NCI-H2081 treated with DMSO at 0.1 percent for 48 hours (cell line): Measurements from ENCODE around the gene CALHM3.
"Not testable (repeated sequence)": the region's sequence is repeated elsewhere in the genome, so short reads cannot be mapped to it uniquely, and the experiment has no call there.

Experiments
- DNase-seq: peaks from one replicate; lab custom pipeline; 2025; lab: John Stamatoyannopoulos, UW

CALHM3 gene, protein sequence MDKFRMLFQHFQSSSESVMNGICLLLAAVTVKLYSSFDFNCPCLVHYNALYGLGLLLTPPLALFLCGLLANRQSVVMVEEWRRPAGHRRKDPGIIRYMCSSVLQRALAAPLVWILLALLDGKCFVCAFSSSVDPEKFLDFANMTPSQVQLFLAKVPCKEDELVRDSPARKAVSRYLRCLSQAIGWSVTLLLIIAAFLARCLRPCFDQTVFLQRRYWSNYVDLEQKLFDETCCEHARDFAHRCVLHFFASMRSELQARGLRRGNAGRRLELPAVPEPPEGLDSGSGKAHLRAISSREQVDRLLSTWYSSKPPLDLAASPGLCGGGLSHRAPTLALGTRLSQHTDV

DNA sequence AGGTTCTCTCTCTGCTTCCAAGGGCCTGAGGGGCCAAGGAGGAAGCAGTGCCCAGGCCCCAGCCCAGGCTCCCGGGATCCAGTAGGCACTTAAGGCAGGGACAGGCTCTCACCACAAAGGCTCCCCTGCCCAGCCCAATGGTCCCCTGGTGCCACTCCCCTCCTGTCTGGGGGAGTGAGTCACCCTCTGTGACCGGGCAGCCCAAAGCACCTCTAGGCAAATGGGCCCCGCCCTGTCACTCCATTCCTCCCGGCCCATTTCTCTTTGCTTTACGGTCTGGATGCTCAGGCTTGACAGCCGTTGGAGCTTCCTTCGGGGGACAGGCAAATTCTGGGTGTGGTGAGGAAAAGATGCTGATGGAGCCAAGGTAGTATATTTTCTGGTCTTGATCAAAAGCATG is at the start of gene CALHM3:
CALHM3 (minus strand) TSS at position 106 of the 400 bp plus-strand sequence. CDS start 208 bp downstream, outside the sequence.
- DNase-seq, result no peak

DNA sequence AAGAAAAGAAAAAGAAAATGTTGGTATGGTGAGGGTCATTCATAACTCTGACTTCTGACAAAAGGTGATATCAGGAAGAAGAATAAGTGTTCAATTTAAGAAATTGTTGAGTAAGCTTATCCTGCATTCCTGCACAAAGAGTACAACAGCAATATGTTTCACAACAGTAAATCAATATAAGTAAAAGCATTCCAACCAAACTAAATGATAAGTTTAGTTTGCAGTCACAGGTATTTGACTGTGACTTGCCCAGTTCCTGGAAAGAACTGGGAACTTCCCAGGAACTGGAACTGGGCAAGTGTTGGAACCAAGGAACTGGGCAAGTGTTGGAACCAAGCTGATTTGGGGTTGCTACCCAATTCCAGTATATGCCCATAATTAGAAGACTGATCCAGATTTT is 49.5 kb upstream of the CALHM3 start:
- no peak for DNase-seq

DNA sequence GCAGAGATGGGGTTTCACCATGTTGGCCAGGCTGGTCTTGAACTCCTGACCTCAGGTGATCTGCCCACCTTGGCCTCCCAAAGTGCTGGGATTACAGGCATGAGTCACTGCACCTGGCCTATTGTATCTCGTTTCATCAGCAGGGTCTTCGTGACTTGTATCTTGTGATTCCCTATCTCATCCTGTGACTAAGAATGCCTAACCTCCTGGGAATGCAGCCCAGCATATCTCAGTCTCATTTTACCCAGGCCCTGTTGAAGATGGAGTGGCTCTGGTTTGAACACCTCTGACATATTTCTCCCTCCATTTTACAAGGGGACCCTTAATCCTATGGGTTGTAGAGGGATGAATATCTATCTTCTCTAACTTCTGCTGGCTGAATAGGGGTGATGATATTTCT is 48.4 kb upstream of the CALHM3 start:
- DNase-seq, result not testable (repeated sequence)

DNA sequence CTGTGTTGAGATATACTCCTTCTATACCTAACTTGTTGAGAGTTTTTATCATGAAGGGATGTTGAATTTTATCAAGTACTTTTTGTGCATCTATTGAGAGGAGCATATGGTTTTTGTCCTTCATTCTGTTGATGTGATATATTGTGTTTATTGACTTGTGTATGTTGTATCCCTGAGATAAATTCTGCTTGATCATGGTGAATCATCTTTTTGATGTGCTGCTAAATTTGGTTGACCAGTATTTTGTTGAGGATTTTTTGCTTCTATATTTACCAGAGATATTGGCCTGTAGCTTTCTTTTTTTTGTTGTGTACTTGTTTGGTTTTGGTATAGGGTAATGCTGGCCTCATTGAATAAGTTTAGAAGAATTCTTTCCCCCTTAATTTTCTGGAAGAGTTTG is 46.9 kb upstream of the CALHM3 start:
- no peak for DNase-seq

DNA sequence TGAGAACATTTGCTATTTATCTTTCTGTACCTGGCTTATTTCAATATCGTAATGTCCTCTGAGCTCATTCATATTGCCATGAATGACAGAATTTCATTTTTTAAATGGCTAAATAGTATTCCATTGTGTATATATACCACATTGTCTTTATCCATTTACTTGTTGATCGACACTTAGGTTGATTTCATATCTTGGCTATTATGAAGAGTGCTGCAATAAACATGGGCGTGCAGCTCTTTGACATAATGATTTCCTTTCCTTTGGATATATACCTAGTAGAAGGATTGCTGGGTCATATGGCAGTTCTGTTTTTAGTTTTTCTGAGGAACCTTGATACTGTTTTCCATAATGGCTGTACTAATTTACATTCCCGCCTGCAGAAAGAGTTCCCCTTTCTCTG is 44.6 kb upstream of the CALHM3 start:
- DNase-seq, result no peak

DNA sequence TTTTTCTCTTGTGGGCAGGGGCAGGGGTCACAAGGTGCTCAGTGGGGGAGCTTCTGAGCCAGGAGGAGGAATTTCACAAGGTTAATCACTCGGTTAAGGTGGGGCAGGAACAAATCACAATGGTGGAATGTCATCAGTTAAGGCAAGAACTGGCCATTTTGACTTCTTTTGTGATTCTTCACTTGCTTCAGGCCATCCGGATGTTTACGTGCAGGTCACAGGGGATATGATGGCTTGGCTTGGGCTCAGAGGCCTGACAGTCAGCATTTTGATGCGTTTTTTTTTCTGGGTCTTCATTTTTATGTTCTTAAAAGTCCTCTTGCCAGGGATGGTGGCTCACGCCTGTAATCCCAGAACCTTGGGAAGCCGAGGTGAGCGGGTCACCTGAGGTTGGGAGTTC is 43.0 kb upstream of the CALHM3 start:
- not testable (repeated sequence) for DNase-seq

DNA sequence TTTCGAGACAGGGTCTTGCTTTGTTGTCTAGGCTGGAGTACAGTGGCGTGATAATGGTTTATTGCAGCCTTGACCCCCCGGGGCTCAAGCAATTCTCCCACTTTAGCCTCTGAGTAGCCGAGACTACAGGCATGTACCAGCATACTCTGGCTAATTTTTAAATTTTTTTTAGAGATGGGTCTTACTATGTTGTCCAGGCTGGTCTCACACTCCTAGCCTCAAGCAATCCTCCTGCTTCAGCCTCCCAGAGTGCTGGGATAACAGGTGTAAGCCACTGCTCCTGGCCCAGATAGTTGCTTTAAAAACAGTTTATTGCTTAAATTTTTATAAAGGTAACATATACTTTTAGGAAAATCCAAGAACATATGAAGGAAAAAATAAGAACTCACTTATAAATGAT is 40.8 kb upstream of the CALHM3 start:
- DNase-seq, result no peak

DNA sequence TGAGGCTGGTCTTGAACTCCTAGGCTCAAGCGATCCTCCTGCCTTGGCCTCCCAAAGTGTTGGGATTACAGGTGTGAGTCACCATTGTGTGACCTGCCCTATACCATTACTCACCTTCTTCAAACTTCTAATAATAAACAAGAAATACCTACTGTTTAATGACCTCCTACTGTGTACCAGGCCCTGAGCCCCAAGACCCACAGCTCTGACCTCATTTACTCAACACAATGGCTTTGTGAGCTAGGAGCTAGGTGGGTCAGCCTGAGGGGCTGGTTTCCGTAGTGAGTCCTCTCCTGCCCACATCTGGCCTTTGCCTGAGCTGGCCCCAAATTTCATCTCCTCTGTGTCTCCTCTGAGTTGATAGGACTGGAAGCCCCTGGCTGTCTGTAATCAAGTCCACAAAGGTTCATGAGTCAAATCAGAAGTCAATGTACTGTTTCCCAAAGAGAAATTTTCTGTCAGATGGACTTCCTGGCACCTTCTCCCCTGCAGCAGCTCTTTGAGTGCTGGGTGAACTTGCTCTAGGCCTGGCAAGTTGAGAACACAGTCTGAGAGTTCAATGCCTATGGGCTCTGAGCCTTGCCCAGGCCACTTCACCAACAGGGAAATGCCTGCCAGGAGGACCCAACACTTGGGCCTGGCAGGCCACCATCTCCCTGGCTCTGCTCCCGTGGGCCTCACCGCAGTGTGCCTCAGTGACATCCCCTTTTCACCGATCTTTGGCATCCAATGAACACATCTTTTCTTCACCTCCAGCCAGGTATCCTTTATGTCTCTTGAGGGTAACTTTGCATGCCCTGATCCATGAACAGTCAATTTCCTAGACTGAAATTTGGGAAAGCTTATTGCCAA is 38.4 kb upstream of the CALHM3 start:
- no peak for DNase-seq

DNA sequence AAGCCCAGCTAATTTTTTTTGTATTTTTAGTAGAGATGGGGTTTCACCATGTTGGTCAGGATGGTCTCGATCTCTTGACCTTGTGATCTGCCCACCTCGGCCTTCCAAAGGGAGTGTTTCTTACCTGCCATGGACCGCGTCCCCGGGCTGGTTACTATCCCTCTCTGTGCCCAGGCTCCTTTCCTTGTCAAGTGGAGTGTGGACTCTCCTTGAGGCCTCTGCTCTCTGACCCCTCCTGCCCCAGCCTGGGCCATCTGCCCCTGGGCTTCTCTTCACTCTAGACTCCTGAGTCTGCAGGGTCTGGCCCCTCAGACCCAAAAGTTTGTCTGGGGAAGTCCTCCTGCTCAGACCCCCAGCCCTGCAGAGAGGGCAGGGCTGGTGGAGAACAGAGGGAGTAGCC is 35.2 kb upstream of the CALHM3 start:
- DNase-seq, result no peak

DNA sequence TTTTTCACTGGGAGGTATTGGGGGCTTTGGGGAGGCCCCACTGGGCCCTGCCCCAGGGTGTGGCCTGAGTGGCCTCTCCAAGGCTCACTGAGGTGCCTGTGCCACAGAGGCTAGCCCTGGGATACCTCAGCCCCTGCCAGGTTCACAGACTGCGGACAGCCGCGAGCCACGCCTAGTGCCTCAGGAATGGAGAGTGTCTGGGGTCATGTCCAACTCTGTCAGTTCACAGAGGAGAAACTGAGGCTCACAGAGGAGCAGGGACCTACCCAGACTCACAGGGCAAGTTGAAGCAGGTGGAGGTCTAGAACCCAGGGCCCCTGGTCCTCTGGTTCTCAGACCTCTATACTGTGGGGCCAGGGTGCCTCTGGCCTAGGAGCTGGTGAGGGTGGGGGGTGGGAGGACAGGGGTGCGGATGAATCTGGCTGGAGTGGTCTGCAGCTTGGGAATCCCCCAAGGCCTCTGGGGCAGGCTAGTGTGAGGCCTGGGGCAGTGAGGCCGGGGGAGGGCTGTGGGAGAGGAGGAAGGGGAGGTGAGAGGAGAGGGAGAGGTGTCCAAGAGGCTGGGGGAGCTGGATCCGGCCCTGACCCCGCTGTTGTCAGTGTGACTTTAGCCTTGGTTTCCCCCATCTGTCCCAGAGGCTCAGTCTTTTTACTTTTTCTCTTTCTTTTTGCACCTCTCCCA is 34.5 kb upstream of the CALHM3 start:
- DNase-seq, result no peak

DNA sequence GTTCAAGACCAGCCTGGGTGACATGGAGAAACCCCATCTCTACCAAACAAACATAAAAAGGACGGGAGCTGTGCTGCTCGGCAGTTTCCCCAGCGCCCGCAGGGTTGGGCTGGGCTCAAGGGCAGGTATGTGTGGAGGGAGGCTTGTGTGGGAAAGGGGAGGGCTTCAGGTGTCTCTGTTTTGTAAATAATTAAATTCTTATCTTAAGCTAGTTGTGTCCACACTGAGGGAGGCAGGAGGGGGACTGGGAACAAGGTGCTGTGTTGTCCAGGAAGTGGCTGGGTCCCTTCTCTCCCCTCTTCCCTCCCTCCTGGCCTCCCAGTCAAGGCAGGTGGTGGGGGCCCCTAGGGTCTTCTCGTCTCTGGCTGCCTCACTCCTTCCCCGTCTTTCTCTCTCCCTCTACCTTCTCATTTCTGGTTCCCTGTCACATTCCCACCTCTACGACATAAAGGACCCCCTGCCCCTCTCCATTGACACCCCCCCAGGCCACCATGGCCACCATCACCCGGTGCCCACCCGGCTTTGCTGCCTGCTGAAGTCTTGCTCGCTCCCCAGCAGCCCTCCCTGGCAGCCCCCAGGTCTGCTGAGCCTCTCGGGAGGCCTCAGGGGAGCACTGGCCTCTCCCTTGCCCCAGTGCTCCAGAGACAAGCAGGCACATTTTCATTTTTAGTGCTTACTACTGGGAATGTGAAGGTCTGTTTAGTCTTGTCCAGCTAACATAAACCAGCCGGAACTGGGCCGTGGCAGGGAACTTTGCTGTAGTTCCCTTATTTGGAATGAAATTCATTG is 33.7 kb upstream of the CALHM3 start:
- no peak for DNase-seq

DNA sequence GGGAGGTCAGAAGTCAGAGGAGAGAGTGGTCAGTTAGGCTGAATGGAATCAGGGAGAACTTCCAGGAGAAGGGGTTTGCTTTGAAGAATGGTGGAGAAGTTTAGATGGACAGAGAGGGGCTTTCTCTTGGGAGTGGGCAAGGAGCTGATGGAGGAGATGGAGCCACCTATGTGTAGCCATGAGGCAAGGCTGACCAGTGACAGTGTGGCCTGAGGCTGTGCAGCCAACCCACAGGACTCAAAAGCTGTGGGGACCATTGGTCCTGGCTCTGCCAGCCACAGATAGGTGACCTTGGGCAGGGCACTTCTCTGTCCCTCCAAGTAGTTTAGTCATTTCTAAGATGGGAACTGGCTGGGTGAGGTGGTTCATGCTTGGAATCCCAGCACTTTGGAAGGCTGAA is 33.1 kb upstream of the CALHM3 start:
- no peak for DNase-seq

DNA sequence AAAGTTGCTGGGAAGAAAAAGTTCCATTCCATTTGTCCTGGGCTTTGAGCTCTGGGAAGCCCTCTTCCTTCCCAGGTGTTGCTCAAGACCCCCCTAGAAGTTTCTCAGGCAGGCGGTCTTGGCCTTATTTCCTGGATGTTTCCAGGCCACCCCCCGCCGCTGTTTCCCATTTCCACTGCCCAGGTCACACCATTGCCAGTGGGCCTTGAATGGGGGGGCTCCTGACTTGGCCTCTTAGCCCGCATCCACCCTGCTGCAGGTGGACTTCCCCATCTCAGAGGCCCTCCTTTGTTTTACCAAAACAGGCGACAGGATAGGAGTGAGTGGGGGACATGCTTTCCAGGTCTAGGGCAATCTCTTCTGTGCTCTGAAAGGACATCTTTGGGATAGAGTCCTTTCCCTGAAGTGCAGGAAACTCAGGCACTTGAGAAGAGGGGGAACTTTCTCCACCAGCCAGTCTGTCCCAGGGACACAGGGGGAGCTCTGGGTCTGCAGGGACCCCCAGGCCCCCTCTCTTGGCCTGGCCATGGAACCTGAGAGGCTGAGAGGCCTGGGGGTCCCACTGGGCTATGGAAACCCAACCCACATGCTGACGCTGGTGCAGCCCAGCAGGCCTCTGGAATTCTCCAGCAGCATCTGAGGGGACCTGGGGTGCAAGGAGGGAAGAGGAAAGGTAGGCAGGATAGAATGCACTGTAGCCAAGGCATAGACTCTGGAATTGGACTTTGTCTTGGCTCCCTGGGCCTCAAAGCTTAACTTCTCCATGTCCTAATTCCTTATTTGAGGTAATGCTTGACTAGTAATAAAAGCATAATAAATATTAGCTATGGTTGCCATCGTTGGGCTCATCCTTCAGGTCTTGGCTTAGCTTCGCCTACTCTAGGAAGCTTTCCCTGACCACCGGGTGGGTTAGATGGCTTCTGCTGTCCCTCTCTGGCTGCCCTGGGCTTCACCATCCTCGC is 32.0 kb upstream of the CALHM3 start:
- no peak for DNase-seq

DNA sequence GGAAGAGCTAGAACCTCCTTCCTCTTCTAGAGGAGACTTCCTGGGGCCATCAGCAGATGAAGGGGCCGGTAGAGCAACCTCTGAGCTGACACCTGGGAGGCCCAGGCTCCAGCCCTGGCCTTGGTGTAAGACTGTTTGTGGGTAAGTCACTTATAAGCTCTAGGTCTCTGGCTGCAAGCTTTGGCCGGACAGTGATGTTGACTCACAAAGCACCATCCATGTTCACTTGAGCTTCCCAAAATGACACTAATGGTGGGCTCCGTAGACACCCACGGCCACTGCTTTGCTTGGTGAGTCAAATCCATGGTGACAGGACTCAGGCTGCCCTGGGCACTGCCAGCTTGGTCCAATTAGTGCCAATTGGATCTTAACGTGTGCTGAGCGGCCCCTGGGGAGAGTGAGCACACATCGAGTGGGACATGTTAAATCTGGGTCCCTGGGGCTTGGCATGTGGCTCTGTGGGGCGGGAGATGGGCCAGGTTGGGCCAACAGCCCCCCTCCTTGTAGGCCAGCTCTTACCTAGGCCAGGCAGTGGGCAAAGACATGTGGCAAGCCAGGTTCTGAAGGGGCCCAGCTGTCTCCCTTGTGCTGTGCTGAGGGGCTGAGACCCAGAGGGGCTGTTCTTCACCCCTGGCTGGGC is 31.1 kb upstream of the CALHM3 start:
- DNase-seq, result no peak

DNA sequence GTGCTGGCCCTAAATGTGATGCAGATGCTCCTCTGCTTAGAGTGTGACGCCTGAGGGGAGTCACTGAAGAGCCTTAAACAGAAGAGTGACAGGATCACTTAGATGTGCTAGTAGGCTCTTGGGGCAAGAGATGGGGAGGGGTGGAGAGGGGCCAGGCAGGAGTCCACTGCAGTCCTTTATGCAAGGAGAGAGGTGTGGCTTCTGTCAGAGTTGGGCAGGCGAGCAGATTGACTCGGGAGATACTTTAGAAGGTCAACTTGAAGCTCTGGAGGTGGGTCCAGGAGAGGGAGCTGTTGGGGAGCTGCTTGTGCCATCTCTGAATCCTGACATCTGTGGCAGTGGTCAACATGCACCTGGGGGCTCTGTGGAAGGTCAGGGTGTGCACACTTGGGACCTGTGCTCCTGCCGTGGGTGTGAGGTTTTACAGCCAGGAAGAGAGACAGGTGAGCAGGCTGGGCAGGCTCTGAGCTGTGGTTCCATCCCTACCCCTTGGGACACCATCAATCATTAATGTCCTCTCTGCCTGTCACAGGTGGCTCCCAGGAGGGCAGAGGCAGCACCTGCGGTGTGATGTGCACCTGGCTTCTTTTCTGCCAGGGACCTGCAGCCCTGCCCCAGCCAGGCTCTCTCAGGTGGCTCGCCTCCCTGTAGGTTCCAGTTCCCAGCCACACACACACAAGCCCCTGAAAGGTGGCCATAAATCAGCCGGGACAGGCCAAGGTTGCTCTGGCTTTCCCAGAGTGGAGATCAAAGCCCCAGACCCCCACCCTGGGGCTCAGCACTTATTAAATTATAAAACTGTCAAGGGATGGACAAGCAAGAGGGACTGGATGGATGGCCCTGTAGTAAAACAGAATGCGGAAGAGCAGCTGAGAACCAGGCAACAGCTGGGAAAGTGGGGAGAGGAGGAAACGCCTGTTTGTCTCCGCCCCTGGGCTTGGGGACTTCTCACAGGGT is 28.5 kb upstream of the CALHM3 start:
- DNase-seq, result no peak

DNA sequence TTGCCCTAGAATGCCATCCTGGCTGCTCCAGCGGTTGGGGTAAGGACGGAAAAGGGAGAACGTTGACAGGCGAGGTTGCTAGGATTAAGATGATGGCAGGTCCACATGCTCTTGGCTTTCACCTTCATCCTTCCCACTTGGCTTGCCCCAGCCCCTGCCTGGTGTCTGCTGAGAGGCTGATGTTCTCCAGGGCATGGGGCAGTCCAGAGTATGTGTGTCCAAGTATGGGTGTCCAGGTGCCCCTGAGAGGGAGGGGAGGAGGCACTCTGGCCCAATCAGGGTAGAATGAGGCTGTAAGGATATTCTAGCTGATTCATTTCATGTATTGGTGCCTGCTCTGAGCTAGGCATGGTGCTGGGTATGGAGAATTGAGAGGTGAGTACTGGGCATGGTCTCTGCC is 27.0 kb upstream of the CALHM3 start:
- DNase-seq, result no peak

DNA sequence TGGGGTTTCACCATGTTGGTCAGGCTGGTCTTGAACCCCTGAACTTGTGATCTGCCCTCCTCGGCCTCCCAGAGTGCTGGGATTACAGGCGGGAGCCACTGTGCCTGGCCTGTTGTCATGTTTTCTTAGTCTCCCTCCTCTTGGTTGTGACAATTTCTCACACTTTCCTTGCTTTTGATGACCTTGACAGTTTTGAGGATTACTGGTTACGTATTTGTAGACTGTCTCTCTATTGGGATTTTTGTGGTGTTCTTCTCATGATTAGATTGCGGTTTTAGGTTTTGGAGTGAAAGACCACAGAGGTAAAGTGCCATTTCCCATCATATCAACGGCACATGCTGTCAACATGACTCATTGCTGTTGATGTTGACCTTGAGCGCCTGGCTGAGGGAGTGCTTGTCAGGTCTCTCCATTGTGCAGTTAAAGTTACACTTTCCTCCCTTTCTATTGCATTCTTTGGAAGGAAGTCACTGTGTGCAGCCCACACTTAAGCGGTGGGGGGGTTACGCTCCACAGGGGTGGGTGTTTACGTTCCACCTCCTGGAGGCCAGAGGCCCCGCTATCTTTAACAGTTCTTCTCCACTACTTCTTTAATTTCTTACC is 25.2 kb upstream of the CALHM3 start:
- DNase-seq, result no peak

DNA sequence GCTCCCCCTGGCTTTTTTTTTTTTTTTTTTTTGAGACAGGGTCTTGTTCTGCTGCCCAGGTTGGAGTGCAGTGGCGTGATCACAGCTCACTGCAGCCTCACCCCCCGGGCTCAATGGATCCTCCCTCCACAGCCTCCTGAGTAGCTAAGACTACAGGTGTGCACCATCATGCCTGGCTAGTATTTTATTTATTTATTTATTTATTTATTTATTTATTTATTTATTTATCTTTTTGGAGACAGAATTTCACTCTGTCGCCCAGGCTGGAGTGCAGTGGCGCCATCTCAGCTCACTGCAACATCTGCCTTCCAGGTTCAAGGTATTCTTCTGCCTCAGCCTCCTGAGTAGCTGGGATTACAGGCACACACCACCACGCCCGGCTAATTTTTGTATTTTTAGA is 24.7 kb upstream of the CALHM3 start:
- not testable (repeated sequence) for DNase-seq
